Ramos (cell line): Measurements from ENCODE around the gene PHOX2A.

Source experiments
- in situ Hi-C: fragments of 300-500 bp; cut with MboI; formaldehyde crosslinking; loops from one replicate; pipeline ENCODE4 v1.14.3; 2022; ENCODE audit warnings: low sequenced_read_pairs; ENCODE audit not compliant: unreplicated experiment

PHOX2A gene

DNA sequence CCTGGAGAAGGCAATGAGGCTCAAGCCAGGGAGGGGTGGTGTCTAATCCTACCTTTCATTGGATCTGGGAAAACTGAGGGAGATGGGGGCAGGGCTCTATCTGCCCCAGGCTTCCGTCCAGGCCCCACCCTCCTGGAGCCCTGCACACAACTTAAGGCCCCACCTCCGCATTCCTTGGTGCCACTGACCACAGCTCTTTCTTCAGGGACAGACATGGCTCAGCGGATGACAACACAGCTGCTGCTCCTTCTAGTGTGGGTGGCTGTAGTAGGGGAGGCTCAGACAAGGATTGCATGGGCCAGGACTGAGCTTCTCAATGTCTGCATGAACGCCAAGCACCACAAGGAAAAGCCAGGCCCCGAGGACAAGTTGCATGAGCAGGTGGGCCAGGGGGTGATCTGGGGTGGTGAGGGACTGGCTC is 52.0 kb downstream of the PHOX2A start, which contains the start of gene FOLR1:
Gene FOLR1, plus strand, starts transcription at position 180 of the 421 bp plus-strand sequence. Its CDS starts 34 bp downstream, at position 214.
- in situ Hi-C loops: no loop called here

DNA sequence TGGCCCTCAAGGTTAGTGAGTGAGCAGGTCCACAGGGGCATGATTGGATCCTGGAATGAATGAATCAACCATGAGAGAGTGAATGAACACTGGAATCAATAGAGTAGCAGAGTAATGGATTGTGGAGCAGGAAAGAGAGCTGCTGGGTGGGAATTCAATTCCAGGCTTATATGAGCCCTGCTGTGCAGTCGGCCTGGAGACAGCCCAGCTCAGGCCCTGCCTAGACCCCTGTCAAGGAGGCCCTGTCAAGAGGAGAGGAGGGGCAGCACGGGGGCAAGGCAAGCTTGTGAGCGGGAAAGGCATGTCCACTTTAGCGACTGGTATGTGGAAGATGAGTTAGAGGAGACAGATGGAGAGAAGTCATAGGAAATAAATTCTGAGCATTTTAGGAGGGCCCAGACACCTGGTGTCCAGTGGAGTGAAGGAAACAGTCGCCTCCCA is 53.3 kb downstream of the PHOX2A start:
- in situ Hi-C loops: no loop called here

DNA sequence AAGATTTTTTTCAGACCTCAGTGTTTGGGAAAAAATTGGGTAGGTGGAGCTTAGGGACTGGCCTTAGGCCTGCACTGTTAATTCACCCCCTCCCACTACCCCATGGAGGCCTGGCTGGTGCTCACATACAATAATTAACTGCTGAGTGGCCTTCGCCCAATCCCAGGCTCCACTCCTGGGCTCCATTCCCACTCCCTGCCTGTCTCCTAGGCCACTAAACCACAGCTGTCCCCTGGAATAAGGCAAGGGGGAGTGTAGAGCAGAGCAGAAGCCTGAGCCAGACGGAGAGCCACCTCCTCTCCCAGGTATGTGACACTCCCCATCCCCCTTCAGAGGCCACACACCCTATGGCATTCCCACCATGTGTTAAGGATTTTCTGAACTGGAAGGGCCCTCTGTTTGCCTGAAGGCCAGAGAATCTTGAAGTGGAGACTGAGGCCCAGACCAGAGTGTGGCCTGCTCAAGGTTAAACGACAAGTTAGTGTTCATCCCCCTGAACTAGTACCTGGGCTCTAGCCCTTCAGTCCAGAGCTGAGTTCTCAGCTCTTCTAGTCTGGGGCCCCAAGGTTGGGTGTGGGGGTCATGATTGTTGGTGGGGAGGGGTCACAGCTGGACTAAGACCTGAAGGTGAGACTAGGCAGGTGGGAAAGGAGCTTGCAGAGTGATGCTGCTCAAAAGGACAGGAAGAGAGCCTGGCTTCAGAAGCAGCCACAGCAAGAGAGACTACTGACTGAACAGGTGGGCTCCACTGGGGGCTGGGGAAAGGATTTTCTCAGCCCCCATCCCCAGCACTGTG is 54.3 kb downstream of the PHOX2A start:
- in situ Hi-C loops: no loop called here
